ENCODE results near the gene ANO1.

The ANO1 gene

GRCh38 chr11:70142221-70142875 is 64.2 kb downstream of the ANO1 start:
- DNase-seq = no peak

DNA sequence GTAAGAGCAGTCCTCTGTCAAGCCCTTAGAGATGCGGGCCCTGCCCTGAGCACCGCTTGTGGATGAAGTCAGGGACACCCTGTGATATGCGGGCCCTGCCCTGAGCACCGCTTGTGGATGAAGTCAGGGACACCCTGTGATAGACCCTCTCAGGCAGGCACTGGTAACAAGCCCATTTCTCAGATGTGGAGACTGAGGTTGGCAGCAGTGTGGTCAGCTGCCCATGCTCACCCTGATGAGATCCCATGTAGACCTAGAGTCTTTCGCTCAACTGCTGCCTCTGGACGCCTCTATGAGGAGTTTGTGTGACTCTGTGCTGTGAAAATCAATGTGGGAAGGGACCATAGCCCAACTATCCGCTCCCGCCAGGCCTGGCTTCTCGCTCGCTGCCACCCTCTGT is 66.1 kb downstream of the ANO1 start:
- DNase-seq = no peak

GRCh38 chr11:70145071-70145470 is 67.0 kb downstream of the ANO1 start:
- no peak for DNase-seq

DNA sequence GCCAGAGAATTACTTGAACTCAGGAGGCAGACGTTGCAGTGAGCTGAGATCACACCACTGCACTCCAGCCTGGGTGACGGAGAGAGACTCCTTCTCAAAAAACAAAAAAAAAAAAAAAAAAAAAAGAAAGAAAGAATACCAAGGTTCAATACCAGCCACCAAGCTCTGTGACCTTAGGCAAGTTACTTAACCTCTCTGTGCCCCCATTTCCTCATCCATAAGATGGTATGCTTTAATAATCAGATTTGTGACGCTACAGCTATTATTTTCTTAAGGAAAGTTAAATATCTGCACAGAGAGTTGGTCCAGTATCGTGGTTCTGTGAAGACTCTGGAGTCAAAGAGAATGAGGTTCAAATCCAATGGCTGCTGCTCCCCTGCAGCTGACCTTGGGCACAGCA is 67.7 kb downstream of the ANO1 start:
- DNase-seq = no peak

DNA sequence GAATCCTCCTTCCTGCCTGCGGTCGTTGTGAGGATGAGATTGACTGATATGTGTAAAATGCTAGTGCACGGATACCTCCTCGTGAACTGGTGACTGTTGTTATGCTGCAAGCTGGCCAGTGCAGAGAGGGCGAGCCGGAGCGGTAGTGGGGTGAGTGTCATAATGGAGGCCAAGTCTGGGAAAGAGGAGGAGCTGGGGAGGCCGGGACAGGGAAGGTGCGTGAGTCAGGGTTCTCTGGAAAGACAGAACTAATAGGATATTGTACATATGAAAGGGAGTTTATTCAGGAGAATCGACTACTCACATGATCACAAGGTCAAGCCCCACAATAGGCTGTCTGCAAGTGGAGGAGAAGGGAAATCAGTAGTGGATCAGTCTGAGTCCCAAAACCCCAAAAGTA is 68.2 kb downstream of the ANO1 start:
- DNase-seq = no peak

GRCh38 chr11:70146895-70147520 is 68.9 kb downstream of the ANO1 start:
- no peak for DNase-seq

DNA sequence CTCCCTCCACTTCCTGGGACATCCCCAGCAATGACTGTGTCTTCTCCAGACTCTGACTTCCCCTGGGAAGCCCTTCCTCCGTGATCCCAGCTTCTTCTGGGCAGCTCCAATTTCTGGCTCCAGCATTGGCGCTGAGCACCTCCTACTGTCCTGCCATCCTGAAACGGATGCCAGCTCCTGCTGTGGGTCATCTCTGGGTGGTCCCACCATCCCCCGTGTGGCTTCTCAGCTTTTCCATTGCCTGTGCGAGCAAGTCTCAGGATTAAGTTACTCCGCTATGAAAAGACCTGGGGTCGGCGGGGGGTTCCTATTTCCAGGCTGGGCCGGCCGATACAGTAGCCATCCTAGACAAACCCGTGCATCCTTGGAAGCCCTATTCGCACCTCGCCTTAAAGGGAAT is 69.6 kb downstream of the ANO1 start:
- DNase-seq = no peak

- no peak for DNase-seq
Observed at GRCh38 chr11:70151671-70152070, 73.6 kb downstream of the ANO1 start.

- no peak for DNase-seq
Observed at GRCh38 chr11:70153133-70153727, 75.1 kb downstream of the ANO1 start.

- DNase-seq = no peak
Observed at GRCh38 chr11:70155386-70155785, 77.3 kb downstream of the ANO1 start.

DNA sequence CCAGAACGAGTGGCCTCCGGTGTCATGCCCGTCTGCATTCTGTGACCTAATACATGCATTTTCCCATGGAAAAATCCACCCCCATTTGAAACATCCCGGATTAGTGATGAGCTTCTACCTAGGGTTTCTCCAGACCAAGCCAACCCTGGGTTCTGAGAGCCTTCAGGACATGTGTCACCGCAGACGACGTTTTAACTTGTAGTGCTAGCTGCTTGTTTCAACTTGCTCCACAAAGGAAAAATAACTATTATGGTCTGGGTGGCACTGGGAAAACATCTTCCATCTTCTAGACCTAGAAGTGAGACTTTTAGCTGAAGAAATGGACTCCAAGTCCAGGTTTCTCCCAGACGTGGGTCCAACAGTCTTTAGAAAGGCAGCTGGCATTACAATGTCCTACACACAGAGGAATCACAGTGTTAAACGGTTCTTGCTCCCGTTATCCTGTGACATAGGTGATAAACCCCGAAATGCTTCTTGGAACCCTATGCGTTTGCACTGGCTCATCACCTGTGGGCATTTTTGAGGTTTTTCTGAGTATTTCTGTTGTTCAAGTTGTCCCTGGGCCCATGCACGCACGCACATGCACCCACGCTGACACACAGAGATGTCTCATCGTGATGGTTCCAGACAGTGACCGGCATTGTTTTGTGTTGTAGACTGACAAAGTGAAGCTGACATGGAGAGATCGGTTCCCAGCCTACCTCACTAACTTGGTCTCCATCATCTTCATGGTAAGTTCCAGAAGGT is 78.3 kb downstream of the ANO1 start:
- no peak for DNase-seq

DNA sequence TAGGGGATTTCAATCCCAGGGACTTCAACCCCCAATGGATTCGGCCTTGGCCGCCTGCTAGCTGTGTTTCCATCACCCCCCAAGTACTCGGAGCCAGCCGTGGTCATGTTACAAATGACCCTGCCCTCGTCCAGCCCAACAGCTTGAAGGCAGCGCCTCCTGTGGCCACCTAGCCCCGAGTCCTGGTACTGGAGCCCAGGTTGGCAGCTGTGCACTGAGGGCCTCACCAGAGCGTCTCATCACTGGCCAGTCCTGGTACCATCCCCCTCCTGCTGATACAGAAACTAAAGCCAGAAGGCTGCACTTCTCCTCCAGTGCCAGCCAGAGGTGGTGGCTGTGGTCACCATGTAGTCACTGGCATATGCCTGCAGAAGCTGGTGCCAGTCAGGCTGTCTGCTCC is 80.1 kb downstream of the ANO1 start:
- no peak for DNase-seq

DNA sequence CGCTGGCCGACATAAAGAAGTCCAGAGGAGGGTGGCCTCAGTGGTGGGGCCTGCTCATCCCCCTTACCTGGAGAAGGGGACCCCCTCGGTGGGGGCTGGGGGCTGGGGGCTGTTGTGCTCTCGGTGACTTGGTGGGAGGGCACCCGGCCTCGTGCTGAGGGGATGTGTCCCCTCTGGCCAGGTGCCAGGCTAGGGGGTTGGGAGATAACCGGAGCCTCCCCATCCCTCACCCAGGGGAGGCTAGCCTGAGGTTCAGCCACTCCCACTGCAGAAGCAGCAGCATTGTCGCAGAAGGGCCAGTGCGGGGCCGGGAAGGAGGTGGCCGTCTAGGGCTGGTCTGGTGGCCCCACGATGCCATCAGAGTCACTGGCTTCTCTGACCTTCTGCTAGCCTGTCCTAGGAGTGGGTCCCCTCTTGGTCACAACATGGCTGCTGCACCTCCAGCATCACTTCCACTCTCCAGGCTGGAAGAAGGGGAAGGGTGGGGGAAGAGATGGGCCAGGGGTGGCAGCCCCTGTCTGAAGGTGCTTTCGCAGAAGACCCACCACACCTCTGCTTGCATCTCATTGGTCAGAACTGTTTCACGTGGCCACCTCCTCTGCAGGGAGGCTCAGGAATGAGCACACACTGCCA is 80.8 kb downstream of the ANO1 start:
- DNase-seq = no peak

DNA sequence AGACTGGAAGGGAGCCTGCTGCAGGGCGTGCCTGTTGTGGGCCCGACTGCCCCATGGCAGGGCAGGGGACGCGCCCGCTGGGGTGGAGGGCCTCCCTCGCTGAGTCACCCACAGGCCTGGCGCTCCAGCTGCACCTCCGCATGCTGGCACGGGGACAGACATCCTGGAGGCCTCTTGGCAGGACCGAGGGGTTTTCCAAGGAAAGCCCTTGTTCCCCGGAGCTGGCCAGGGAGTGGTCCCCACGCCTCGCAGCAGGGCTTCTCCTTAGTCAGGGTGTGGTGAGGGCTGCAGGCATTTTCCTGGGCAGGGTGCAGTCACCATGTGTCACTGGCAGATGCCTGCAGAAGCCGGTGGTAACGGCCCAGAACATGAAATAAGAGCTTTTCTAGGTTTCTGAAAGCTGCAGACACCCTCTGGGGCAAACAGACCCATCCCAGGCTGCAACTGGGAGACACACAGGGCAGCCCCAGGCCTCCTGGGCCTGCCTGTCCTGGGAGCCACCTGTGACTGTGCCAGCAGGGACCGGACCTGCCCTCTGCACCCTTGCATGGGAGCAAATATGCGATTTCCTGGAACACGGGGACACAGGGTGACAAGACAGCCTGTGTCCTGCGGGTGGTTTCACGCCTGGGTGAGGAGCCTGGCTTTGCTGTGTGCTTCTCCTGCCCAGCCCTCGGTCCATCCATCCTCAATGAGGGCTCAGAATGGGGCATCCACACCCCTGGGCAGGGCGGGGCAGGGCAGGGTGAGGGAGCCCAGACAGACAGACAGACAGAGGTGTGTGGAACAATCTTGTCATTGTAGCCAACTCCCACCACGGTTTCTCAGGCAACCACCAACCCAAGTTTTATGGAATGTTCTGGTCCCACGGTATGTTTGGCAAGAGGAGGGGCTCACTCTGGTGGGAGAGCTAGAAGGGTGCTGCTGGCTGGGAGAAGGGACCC is 81.8 kb downstream of the ANO1 start:
- DNase-seq = no peak

DNA sequence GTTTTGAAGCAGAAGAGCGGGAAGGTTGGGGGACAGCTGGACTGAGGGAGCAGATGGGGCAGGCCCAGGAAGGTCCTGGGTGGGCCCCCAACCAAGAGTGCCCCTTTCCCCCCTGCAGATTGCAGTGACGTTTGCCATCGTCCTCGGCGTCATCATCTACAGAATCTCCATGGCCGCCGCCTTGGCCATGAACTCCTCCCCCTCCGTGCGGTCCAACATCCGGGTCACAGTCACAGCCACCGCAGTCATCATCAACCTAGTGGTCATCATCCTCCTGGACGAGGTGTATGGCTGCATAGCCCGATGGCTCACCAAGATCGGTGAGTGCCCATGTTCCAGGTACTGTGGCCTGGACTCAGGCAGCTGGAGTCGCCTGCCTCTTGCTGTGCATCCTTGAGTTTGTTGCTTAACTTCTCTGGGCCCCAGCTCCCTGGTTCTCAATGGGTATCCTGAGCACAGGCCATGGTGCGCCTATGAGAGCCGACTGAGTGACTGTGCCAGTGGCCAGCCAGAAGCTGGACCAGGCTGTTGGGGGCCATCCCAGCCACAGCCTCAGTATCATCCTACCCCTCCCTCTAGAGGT is 83.0 kb downstream of the ANO1 start:
- DNase-seq = no peak

DNA sequence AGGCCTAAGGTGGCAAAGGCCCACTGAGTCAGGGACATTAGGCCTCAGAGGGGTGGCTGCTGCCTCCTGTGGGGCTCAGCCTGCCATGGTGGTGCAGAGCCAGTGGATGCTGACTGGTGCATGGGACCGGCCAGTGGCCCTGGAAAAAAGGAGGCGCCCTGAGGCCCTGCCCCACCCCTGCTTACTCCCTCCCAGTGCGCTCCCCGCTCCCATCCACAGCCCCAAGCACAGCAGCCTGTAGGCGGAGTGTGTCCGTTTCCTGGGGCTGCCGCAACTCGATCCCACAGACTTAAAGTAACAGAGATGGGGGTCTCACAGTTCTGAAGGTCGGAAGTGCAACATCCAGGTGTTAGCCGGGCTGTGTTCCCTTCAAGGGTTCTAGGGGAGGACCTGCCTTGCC is 86.6 kb downstream of the ANO1 start:
- DNase-seq = no peak

DNA sequence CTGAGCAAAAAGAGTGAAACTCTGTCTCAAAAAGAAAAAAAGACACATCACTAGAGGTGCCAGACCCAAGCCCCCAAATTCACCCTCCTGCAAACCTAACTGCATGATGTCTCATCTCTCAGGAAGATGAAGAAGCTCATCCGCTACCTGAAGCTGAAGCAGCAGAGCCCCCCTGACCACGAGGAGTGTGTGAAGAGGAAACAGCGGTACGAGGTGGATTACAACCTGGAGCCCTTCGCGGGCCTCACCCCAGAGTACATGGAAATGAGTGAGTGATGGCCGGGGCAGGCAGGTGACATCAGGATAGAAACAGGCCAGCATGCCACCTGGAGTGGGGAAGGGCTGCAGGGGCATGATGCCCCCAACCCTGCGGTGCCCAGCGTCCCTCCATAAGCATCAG is 89.0 kb downstream of the ANO1 start:
- no peak for DNase-seq

GRCh38 chr11:70167723-70168404 is 89.7 kb downstream of the ANO1 start:
- no peak for DNase-seq

DNA sequence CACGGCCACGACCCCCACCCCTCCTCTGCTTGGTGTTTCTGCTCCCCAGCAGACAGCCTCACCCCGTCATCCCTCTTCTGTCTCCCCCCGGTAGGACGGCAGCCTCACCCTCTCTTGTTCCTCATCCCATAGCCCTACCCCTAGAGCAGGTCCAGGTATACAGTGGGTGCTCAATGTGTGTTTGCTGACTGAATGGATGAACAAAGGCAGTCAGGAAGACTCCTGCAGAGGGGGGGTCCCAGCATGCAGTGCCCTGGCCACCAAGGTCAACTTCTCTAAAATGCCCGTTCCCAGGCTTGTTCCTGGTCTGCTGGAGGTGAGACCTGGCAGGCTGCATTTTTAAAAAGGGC is 90.3 kb downstream of the ANO1 start:
- DNase-seq = no peak

DNA sequence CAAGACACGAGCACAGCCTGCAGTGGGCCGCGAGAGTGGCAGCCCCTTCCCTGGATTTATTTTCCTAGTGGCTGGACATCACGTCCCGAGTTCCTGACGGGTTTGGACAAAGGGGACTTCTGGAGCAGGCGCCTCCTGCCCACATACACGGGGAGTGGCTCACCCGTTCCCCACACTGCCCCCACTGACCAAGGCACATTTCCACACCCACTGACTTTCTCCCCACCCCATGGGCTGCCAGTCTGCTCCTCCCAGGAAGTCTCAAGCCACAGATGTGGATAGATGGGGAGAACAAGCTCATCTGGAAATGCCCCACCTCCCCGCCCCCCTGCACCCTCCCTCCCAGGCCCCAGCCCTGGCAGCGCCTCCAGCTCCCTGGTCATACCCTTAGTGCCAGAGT is 91.0 kb downstream of the ANO1 start:
- no peak for DNase-seq

- DNase-seq = no peak
Observed at GRCh38 chr11:70169632-70170031, 91.5 kb downstream of the ANO1 start.

Measured in activated CD8-positive, alpha-beta memory T cell treated with anti-CD3 and anti-CD28 coated beads for 24 hours (primary cell).